ENCODE results near the gene HOXA7. TPM values are rescaled to one million over a fixed set of nuclear protein-coding genes. Genes with fewer than 3 reads are reported as not detected.

The HOXA7 gene
- total RNA-seq, 1 donor from 2014 or later, result 0.72 TPM

DNA sequence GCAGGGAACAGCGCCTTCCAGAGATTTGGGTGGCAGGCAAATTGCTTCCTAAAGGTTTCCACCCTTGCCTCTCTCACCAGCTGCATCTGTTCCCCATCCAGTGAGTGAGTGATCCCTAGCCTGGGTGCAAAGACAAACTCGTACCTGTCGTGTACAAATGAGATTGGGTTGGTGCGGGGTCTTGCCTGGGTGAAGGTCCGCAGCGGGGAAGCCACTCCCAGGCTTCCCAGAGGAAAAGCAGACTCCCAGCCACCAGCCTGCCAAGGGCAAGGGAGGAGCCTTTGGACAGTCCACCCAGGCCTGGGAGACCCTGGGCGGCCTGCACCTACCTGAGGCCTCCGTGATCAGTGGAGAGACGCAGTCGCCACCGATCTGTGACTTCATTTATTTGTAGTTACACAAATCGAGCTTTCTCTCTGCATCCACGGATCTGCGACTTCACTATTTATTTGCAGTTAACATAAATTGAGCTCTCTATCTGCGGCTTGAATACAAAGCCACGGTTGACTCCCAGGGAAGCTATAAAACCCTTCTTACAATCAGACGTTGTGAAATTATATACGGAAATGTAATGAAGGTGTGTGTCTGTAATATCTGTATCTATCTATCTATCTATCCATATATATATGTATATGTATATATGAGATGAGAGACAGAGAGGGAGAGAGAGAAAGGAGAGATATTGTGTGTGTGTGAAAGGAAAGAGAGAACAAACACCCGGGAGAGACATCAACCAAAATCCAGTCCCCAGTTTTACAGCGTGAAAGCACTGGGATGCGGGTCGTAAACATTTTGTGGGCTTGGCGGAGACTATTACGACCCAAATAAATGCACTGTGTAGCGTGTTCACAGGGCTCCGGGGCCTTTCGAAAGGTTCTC lies 3.0 kb upstream of the HOXA7 start:
- no peak for DNase-seq (ENCODE audit: low spot score)

DNA sequence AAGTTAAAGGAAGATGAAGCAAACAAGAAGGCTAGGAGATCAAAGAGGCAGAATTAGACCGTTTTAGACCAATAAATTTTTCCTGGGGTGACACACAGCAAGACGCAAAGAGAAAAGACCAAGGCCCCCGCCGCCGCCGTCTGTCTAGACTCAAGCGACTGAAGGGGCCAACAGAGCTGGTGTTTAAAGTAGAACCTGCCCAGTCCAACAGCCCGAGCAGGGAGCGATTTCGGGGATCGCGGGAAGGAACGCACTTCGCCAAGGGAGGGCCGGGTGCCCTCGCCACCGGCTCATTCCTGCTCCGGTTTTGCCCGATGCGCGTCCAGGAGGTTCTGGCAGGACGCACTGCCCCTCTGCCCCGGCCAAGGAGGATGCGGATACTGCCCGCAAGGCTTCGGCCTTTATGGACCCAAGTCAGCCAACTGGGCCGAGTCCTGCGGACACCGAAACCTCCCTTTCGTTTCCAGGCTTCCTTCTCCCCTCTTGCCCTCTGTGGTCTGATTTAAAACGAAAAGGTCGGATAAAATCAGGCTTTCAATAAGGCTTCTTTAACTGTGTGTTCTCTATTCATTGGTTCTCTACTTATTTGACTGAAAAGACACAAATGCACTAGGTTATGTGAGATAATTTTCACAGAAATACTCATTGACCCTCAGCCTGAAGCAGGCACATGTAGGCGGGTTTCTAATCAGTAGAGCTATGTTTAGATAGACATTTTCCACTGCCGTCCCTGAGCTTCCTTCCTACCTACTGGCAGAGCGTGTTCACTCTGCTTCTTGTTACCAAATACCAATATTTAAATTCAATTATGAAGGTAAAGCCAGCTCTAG lies 2.2 kb upstream of the HOXA7 start:
- DNase-seq (ENCODE audit: low spot score), result no peak

DNA sequence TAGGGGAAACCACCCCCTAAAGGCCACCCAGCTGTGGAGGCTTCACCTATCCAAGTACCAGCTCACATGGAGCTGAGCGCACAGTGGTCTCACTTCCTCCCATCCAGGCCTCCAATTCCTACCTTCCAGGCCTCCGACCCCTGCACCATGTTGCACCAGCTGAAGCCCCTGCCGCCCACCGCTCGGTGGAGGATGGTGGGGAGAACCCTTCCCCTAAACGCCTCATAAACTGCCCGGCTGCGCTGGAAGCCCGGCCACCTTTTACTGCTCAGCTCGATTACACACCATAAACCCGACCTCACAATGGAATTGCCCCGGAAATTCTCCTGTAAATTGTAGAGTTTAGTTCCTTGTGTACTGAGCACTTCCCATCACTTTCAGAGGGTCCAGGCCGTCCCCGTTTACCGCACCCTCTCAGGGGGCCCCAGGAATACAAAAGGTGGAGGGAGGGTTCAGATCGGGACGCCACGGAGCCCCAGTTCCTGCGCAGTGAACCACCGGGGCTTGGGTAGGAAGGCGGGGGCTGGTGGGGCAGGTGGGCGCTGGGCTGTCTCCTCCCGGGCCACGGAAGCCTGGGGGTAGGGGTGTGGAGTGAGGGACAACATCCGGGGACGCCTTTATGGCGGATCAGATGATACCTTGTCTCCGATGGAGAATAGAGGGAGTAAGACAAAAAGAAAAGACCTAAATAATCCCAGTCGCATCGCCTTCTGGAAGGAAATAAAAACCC lies 1.4 kb upstream of the HOXA7 start:
- no peak for DNase-seq (ENCODE audit: low spot score)

DNA sequence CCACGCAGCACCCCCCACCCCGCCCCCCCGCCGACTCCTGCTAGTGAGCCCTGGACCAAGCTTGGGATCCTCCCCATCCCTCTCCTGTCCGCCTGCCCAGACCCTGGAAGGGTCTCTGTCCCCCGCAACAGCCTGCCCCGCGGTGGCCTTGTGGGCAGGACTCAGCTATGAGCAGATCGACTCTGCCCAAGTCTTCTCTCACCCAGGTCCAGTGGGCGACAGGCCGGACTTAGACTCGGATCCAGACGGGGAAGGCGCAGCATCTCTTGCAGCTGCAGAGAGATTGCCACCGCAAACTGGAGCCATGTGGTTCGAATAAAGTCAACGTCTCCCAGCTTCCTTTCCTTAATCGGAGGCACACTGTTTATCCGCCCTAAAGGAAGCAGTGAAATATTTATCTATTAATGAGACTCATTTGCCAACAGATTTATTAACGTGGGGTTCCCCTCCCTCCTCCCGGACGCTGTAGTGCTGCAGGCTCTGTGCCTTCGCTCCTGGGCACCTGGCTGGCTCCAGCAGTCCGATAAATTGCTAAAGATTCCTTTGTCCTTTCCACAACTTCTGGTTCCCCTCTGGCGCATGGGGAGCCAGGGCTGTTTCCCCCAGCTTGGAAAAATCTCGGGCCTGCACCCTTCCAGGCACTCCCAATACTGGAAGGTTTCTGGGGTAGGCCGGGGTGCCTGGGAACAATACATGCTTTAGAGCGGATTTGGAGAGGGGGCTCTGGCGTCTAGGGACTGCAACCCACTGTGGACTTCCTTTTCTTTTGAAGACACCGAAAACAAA lies 634 bp upstream of the HOXA7 start:
- peak; percentile 17 for DNase-seq (ENCODE audit: low spot score)

DNA sequence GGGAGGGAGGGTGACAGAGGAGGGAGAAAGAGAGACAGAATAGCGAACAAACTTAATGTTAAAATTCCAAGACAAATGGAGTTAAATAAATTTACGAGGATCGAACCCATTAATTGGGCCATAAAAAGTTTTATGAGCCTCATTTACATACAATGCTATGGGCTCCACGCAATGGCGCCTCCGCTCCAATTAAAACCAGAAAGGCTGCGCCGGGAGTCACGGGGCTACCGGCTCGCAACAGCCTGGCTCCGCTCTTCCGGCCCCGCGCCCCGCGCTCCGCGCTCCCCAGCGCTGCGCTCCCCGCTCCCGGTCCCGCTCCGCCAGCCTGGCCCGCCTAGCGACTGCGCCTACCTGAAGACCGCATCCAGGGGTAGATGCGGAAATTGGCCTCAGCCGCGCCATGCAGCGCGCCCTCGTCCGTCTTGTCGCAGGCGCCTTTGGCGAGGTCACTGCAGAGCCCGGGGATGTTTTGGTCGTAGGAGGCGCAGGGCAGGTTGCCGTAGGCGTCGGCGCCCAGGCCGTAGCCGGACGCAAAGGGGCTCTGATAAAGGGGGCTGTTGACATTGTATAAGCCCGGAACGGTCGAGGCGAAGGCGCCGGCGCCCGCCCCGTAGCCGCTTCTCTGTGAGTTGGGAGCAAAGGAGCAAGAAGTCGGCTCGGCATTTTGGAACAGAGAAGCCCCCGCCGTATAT lies 513 bp downstream of the HOXA7 start:
- DNase-seq (ENCODE audit: low spot score), result no peak

DNA sequence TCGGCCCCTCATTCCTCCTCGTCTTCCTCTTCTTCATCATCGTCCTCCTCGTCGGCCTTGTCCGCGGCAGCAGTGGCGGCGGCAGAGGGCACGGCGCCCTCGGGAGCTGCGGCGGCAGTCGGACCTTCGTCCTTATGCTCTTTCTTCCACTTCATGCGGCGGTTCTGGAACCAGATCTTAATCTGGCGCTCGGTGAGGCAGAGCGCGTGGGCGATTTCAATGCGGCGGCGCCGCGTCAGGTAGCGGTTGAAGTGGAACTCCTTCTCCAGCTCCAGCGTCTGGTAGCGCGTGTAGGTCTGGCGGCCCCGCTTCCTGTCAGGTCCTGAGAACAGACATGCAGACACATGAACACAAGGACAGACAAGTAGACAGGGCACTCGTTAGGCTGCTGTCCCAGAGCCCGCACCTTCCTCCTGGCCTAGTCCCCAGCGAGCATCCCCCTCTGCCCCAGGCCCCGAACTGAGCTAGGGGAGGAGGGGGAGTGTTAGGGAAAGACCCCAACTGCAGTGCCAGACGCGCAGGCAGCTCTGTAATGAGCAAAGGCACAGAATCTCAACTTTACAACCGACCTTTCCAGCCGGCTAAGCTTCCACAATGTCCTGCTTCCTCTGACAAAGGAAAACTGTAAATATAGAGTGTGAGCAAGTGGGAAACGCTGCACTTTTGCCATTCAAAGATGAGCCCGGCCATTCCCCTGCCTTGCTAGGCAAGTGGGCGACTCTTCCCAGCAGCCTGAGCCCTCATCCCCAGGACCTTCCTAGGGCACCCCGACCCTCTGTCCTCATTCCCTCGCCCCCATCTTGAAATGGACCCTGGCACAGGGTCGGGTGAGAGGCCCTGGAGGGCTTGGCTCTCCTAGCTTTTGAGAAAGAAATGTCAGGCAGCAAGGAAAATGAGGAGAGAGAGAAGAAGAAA lies 1.3 kb downstream of the HOXA7 start:
- DNase-seq (ENCODE audit: low spot score), result peak; percentile 48

DNA sequence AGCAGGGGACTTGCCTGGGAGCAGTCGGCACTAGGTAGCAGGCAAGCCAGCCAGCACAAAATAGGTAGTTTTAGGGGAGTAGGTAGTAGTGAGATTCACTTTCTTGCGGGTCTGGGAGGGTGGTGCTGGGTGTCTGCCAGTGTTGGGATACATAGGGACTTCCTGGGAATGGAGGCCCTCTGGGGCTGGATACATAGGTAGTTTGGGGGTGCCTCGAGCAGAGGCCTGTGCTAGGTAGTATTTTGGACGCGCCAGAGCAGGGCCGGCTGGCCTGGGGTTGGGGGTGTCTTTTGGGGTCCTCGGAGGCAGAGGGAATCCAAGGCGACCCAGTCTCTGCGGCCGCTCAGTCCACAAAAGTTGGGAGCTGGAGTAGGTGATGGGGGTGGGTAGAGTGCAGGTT lies 2.1 kb downstream of the HOXA7 start:
- no peak for DNase-seq (ENCODE audit: low spot score)

DNA sequence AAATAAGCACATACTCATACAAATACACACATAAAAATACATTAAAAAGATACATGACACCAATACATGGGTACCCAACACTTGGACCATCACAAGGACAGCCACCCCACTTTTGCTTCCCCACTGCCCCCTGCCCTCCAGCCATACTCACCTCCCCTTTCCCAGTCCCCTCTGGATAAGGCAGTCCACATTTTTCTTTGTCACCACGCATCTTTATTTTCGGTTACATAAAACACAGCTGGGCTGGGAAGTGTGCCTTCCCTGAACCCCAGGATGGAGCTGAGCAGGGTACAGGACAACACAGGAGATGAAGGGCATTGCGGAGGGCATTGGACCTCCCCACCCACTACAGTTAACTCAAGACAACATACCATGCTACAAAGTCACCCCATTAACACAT lies 2.9 kb downstream of the HOXA7 start:
- DNase-seq (ENCODE audit: low spot score), result no peak

DNA sequence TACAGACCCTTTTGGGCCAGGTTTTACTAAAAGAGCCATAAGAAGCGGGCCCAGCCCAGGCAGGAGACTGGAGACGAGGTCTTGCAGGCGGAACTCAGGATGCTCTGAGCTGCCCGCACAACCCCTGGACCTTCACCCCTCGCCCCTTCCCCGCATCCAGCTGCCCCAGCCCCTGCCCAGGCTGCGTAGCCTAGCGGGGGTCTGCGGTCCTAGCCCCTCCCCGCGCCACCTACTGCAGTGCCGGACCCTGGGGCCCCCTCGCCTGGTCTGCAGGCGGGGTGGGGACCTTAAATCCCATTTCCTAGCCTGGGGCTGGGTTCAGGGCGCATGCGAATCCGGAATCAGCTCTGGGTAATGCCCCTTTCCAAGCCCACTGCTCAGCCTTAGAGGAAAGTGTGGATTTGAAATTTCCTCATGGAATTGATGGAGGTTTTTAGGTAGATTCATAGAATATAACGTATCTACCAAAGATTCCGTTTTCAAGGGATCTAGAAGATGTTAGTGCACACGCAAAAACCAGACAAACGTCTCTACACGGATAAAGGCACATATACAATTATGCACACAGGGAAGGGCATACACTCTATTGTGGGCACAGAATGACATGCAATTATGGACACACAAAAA lies 3.5 kb downstream of the HOXA7 start:
- DNase-seq (ENCODE audit: low spot score), result peak; percentile 40

DNA sequence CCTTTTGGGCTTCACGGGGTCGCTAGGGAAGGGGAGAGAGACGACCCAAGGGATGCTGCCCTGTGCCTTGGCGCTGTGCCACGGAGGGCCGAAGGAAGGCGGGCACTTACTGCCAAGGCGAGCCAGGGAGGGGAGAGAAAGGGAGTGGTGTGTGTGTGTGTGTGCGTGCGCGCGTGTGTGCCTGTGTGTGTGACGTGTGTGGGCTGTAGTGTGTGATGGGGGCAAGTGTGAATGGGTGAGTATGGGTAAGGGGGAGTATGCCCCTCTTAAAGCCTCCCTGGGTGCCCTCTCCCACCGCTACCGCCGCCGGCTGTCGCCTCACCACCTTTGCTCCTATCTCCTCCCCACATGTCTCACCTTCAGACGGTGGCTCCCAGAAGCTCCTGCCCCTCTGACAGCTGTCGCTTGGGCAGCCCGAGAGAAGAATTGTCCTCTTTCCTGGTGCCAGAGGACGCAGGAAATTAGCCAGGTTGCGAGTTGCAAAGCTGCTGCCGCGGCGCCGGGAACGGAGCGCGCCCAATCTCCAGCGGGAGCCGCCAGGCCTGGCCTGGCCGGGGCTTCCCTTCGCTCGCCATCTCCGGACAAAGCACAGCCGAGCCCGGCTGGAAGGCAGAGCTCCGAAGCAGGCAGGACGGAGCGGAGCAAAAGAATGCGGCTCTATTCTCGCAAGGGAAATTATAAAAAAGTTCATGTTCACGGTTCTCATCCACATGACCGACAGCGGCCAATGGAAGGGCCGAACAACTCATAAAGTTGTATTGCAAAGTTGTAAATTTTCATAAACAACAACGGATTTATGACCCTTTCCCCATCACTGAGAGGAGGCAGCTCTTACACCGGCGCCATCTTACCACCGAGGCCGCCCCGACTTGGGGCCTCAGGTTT lies 4.3 kb downstream of the HOXA7 start, which contains the start of gene HOXA3:
Gene HOXA3 (minus strand): TSS at position 653 of the 885 bp plus-strand sequence. CDS start 41,943 bp downstream, outside the sequence.
- peak; percentile 93 for DNase-seq (ENCODE audit: low spot score)

DNA sequence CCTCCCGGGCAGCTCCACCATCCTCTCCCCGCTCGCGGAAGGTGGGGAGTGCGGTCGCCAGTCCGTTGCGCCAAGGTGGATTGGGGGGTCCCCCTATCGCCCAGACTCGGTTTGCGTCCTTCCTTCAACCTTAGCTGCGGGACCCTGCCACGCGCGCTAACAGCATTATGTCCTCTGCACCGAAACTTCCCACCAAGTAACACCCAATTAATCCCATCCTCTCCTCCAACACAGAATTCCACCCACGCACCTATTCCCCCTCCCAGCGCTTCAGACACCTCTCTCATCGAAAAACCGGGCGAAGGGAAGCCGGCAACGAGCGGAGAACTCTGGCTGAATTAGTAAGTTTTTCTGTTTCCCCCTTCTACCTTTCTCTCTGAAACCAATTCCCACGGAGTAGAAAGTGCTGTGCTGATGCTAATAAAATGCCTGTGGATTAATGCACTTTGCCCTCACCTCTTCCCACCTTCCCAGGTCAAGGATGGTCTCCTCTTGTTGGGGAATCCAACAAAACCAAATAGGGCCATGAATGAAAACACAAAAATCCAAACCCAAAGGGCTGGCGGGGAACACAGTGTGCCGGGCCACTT lies 5.0 kb downstream of the HOXA7 start:
- DNase-seq (ENCODE audit: low spot score), result peak; percentile 26

DNA sequence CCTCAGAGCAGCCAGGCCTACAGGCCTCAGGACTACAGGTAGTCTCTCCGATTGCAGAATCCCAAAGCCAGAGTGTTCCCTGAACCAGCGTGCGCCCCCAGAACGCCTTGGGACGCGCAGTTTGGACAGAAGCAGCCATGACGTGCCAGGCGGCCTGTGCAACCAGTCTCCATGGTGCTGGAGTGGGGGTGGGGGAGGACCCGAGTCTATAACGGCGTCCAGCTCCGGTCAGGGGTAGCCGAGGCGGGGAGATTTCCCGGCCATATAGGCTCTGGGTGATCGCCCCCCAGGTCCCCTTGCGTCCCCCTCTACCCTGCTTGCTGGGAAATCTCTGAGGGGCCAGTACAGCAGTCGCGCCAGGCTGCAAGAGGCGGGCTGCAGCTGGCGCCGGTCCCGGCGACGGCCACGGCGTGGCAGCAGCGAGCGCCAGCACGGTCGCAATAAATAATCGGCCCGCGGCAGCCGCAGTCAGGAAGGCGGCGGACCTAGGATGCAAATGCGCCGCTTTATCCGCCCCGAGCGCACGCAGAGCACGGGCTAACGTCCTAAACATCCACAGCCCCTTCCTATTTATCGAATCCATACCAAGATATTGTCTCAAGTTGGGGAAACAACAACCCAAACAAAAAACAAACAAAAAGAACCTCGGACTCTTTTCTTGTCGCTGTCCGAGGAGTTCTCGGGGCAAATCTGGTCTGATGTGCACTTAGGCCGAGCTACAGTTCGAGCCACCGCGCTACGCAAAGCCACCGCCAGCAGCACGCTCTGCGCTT lies 5.7 kb downstream of the HOXA7 start:
- DNase-seq (ENCODE audit: low spot score), result peak; percentile 89

DNA sequence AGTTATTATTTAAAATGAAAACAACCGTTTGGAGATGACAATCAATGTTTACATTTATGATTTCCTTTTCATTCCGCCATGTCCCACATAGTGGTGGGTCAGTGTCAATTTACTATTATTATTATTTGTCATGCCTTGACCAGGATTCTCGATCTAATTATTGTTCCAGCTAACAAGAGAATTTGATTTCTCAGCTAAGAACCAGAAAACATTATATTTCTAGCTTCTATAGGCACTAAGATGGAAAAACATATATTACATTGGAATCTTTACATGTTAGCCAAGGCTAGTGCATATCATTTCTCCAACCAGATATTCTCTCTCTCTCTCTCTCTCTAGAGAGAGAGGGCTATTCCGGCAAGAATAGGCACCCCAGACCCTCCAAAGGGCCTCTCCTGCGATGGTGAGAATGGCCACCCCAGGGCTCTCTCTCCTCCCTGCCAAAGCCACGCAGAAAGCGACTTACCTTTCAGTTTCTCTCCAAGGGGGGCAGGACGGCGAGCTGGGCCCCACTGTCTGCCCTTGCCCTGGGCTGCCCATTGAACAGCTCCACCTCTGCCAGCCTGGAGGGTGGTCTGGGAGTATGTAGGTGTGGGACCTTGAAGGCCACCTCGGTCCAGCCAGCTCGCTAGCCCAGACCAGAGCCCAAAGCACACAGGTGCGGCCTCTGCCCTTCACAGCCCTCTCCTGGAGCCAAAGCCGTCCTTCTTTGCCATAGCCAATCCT lies 6.5 kb downstream of the HOXA7 start:
- no peak for DNase-seq (ENCODE audit: low spot score)

DNA sequence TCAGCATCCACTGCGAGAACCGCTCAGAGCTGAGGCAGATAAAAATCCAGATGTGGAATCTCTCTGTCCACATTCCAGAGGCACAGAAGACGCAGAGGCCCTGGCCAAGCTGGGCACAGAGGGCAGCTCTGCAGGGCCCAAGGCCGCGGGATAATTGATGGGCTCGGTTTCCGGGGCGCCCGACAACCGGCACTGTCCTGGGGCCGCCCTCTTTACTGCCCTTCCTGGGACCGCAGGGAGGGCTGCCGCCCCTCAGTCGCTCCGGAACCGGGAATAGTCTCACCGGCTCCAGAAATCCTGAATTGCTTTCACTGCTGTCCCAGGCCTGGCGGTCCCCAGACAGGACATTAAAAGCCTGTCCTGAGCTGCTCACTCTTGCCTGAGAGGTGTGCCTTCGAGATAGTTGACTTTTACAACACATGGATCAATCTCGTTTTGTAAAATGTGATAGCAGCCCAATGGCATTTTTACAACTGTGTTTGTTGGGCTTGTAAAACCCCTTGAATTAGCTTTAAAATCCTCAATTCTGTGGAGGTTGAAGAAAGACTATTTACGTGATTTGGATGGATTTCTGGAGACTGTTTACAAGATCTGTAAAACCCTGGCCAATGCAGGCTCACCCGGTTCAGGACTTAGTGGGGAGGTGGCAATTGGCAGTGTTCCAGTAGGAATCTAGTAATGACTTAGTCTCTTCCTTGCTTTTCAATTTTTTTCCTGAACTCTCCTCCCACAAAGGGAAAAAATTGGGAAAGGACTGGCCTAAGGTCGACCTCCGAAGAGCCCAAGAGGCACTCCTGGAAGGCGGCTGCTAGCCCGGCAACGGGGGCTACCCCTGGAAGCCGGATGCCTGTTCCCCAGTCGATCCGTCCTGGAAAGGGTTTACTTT lies 7.5 kb downstream of the HOXA7 start:
- DNase-seq (ENCODE audit: low spot score), result peak; percentile 67
